ENCODE data around the gene PRKX.

DNA sequence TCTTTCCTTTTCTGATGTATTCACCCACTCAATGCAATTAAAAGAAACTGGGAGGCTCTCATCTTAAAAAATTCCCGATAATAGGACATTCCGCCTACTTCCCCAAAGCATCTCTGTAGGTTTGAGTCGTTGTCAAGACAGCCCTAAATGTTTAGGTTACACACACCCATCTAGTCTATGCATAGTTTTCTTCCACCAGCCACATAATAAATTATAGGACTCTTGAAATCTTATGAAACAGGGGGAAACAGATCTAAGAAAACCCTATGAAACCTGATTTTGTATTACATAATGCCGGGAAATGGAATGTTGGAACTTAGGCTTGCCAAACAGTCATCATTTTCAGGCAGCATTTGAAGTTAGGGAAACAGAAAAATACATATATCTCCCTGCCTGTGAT is 150.0 kb downstream of the PRKX start:
- no peak for TF ChIP-seq POLR2A (IDR thresholded peaks at IDR 0.05)
- TF ChIP-seq, protein P1, sequence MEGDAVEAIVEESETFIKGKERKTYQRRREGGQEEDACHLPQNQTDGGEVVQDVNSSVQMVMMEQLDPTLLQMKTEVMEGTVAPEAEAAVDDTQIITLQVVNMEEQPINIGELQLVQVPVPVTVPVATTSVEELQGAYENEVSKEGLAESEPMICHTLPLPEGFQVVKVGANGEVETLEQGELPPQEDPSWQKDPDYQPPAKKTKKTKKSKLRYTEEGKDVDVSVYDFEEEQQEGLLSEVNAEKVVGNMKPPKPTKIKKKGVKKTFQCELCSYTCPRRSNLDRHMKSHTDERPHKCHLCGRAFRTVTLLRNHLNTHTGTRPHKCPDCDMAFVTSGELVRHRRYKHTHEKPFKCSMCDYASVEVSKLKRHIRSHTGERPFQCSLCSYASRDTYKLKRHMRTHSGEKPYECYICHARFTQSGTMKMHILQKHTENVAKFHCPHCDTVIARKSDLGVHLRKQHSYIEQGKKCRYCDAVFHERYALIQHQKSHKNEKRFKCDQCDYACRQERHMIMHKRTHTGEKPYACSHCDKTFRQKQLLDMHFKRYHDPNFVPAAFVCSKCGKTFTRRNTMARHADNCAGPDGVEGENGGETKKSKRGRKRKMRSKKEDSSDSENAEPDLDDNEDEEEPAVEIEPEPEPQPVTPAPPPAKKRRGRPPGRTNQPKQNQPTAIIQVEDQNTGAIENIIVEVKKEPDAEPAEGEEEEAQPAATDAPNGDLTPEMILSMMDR (IDR thresholded peaks at IDR 0.05), result no peak

Data from right lobe of liver (tissue), 4 donors.